Nephron (organoid): Measurements from ENCODE around the gene RAD51D.
A peak's percentile ranks its signal among the peaks of the same experiment; 100 is the strongest.

Experiments
- H3K27ac Mint-ChIP-seq, 3 experiments: 2 replicates each; pipeline ENCODE4 v1.8.0; 2020; ENCODE audit warnings: mixed read lengths in 3 of 3, mild to moderate bottlenecking in 2 of 3, moderate library complexity in 1 of 3
- H3K27me3 Mint-ChIP-seq: 2 replicates; pipeline ENCODE4 v1.8.0; 2021; ENCODE audit warnings: low read depth, mild to moderate bottlenecking, moderate library complexity, mixed read lengths
- H3K36me3 Mint-ChIP-seq: 2 replicates; pipeline ENCODE4 v1.8.0; 2020; ENCODE audit warnings: low read depth, mixed read lengths
- H3K4me1 Mint-ChIP-seq: 2 replicates; pipeline ENCODE4 v1.8.0; 2020; ENCODE audit warnings: mixed read lengths
- H3K4me3 Mint-ChIP-seq, 3 experiments: 2 replicates each; pipeline ENCODE4 v1.8.0; 2020; ENCODE audit warnings: mild to moderate bottlenecking in 3 of 3, mixed read lengths in 3 of 3, moderate library complexity in 2 of 3
- H3K9me3 Mint-ChIP-seq: 2 replicates; pipeline ENCODE4 v1.8.0; 2020; ENCODE audit warnings: mixed read lengths
- CTCF ChIP-seq, 3 experiments: fragments of 200-600 bp; sonication (generic); IDR thresholded peaks; one replicate each; pipeline ENCODE4 v1.5.0; 2021; ENCODE audit warnings: antibody characterized with exemption in 3 of 3; ENCODE audit not compliant: unreplicated experiment in 3 of 3

Gene RAD51D

DNA sequence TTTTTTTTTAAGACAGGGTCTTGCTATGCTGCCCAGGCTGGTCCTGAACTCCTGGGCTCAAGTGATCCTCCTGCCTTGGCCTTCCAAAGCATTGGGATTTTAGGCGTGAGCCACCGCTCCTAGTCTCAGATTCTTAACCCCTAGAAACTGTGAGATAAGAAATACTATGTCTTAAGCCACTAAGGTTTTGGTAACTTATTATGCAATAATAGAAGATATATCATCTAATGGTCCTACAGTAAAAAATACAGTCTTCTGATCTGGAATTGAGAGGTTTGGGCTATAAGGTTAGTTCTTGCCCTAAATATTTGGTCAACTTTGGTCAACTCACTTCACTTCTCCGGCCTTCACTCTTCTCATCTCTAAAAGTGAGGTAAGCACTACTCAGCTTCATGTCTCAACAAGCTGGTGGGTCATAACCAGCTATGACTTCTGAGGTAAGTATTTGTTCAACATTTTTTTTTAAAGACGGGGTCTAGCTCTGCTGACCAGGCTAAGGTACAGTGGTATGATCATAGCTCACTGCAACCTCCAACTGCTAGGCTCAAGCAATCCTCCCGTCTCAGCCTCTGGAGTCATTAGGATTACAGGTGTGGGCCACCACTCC is 14.7 kb downstream of the RAD51D start:
- Mint-ChIP-seq H3K9me3 (no peaks in the 10 kb centered on the region), H3K27ac (no peak overlapping the region), H3K36me3 (peaks cover 43% of the 10 kb centered on the region), H3K4me3 (no peak overlapping the region), H3K27me3 (no peaks in the 10 kb centered on the region), H3K4me1 (no peaks in the 10 kb centered on the region)
- TF ChIP-seq CTCF (IDR thresholded peaks at IDR 0.05; ENCODE audit: unreplicated experiment in 3 of 3) = no peak

DNA sequence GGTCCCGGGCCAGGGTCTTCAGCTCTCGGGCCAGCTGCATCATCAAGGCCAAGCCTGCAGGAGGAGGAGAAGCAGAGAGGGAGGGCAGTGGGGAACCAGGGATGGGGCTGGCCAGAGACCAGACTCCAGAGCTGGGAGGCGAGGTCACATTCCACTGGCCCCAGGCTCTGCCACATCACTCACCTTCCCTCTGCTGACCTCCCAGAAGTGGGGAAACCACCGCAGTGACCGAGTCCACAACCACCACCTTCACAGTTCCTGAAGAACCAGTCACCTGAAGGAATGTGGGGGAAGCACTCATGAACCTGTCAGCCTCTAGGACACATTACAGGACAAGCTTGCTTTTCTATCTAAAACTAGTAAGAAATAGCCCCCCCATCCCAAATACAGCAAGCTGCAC is 16.4 kb downstream of the RAD51D start:
- Mint-ChIP-seq H3K27me3 (no peaks in the 10 kb centered on the region), H3K4me3 (no peak overlapping the region), H3K4me1 (no peaks in the 10 kb centered on the region), H3K27ac (no peak overlapping the region), H3K9me3 (no peaks in the 10 kb centered on the region), H3K36me3 (peaks cover 44% of the 10 kb centered on the region)
- no peak for TF ChIP-seq CTCF (IDR thresholded peaks at IDR 0.05; ENCODE audit: unreplicated experiment in 3 of 3)

DNA sequence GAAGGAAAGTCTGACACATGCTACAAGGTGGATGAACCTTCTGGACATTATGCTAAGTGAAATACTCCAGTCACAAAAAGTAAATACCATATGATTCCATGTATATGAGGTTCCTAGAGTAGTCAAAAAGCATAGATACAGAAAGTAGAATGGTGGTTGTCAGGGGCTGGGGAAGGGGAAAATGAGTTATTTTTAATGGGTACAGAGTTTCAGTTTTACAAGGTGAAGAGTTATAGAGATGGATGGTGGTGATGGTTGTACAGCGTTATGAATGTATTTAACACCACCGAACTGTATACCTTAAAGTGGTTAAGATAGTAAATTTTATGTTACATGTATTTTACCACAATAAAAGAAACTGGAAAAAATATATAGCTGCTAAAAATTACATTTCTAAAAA is 17.9 kb downstream of the RAD51D start:
- TF ChIP-seq CTCF (IDR thresholded peaks at IDR 0.05; ENCODE audit: unreplicated experiment in 3 of 3) = no peak
- Mint-ChIP-seq H3K4me1 (no peaks in the 10 kb centered on the region), H3K4me3 (no peak overlapping the region), H3K27ac (no peak overlapping the region), H3K27me3 (no peaks in the 10 kb centered on the region), H3K9me3 (no peaks in the 10 kb centered on the region), H3K36me3 (peaks cover 40% of the 10 kb centered on the region)

DNA sequence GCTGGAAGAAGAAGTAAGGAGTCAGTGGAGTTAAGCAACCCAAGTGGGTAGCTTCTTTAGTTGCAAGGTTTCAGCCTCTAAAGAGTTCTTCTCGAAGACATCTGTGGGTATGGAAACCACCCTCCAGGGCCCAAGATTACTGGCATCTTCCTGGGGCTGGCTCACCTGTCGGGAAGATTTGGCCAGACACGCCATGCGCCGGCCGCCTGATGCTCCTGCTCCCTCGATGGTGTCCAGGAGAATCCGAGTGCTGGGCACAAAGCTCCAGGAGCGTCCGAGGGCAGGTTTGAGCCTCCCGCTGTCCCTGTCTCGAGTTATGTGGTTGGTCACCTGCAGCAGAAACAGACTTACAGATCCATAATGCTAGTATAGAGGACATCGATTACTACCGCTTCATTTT is 18.6 kb downstream of the RAD51D start:
- no peaks in the 10 kb centered on the region for H3K4me1 Mint-ChIP-seq
- H3K27ac Mint-ChIP-seq = no peak overlapping the region
- TF ChIP-seq CTCF (IDR thresholded peaks at IDR 0.05; ENCODE audit: unreplicated experiment in 3 of 3) = no peak
- no peak overlapping the region for H3K4me3 Mint-ChIP-seq
- no peaks in the 10 kb centered on the region for H3K27me3 Mint-ChIP-seq
- no peaks in the 10 kb centered on the region for H3K9me3 Mint-ChIP-seq
- peaks cover 33% of the 10 kb centered on the region for H3K36me3 Mint-ChIP-seq

- Mint-ChIP-seq H3K27me3 (no peaks in the 10 kb centered on the region), H3K4me3 (no peak overlapping the region), H3K9me3 (no peaks in the 10 kb centered on the region), H3K27ac (peak overlapping the region in 1 of 3 experiments; percentile 94), H3K4me1 (no peaks in the 10 kb centered on the region), H3K36me3 (peaks cover 22% of the 10 kb centered on the region)
- no peak for TF ChIP-seq CTCF (IDR thresholded peaks at IDR 0.05; ENCODE audit: unreplicated experiment in 3 of 3)
Observed at GRCh38 chr17:35099908-35100307, 19.8 kb downstream of the RAD51D start.

GRCh38 chr17:35097776-35098175 is 21.9 kb downstream of the RAD51D start:
- Mint-ChIP-seq H3K9me3 (no peaks in the 10 kb centered on the region), H3K4me1 (no peaks in the 10 kb centered on the region), H3K27ac (peak overlapping the region in 1 of 3 experiments; percentile 49), H3K4me3 (no peak overlapping the region), H3K27me3 (no peaks in the 10 kb centered on the region), H3K36me3 (peaks cover 16% of the 10 kb centered on the region)
- no peak for TF ChIP-seq CTCF (IDR thresholded peaks at IDR 0.05; ENCODE audit: unreplicated experiment in 3 of 3)
